IMR-90 (cell line): ENCODE results near the gene CADM2. TPM values are rescaled to one million over a fixed set of nuclear protein-coding genes. Genes with fewer than 3 reads are reported as not detected.

Source experiments
- ATAC-seq: fragments of 200-7000 bp; cut with Tn5 transposase; 2 replicates; pipeline ENCODE4 v1.9.1; 2020; ENCODE audit warnings: low read depth, mild to moderate bottlenecking, moderate library complexity
- BruUV-seq: library from RNA; stranded (reverse); fragments of 400-500 nt; replicated peaks from 2 replicates; lab custom pipeline; 2021; lab: Mats Ljungman, UMichigan
- CTCF ChIA-PET: fragments of 300-600 bp; formaldehyde crosslinking; extraction: SDS; loops from one replicate; lab custom pipeline; 2021; ENCODE audit warnings: antibody characterized with exemption; lab: Yijun Ruan, JAX
- POLR2A ChIA-PET: fragments of 300-600 bp; sonication (Branson Sonifier 250); formaldehyde crosslinking; loops from one replicate; lab custom pipeline; 2022; ENCODE audit warnings: antibody characterized with exemption; ENCODE audit not compliant: unreplicated experiment; lab: Charles Lee
- DNase-seq: peaks from one replicate; pipeline ENCODE4 v3.0.0; 2013
- H2AFZ ChIP-seq: replicated peaks from 2 replicates; pipeline ENCODE3; 2013; ENCODE audit warnings: low read length, mild to moderate bottlenecking; ENCODE audit not compliant: poor library complexity
- H2AK5ac ChIP-seq: 2 replicates; pipeline ENCODE4 v1.6.1; 2013; ENCODE audit warnings: low read depth, low read length, inconsistent platforms
- H2AK9ac ChIP-seq: replicated peaks from 2 replicates; pipeline ENCODE3; 2013; ENCODE audit warnings: mild to moderate bottlenecking, low read depth, low read length, moderate library complexity; ENCODE audit not compliant: poor library complexity
- H2BK120ac ChIP-seq: 2 replicates; pipeline ENCODE4 v1.6.1; 2013; ENCODE audit warnings: low read depth, low read length, inconsistent platforms
- H2BK15ac ChIP-seq: 3 replicates; pipeline ENCODE4 v1.6.1; 2013; ENCODE audit warnings: low read depth, low read length, inconsistent platforms
- H2BK20ac ChIP-seq: 2 replicates; pipeline ENCODE4 v1.6.1; 2013; ENCODE audit warnings: low read depth, mild to moderate bottlenecking, inconsistent platforms, low read length, moderate library complexity
- H2BK5ac ChIP-seq: 2 replicates; pipeline ENCODE4 v1.6.1; 2013; ENCODE audit warnings: mild to moderate bottlenecking, low read depth, low read length, inconsistent platforms; ENCODE audit not compliant: poor library complexity, severe bottlenecking
- H3K14ac ChIP-seq: replicated peaks from 2 replicates; pipeline ENCODE4 v1.6.1; 2013; ENCODE audit warnings: low read depth, low read length, inconsistent platforms
- H3K18ac ChIP-seq: 2 replicates; pipeline ENCODE4 v1.6.1; 2013; ENCODE audit warnings: low read depth, low read length, control low read depth
- H3K23ac ChIP-seq: 2 replicates; pipeline ENCODE4 v1.6.1; 2013; ENCODE audit warnings: low read depth, low read length, inconsistent platforms
- H3K27ac ChIP-seq: 2 replicates; pipeline ENCODE4 v1.5.1; 2013; ENCODE audit warnings: mild to moderate bottlenecking, control low read depth, low read length; ENCODE audit not compliant: insufficient read depth
- H3K27me3 ChIP-seq: 2 replicates; pipeline ENCODE4 v1.6.1; 2013; ENCODE audit warnings: low read length; ENCODE audit not compliant: control insufficient read depth, insufficient read depth
- H3K36me3 ChIP-seq: 2 replicates; pipeline ENCODE4 v1.6.1; 2013; ENCODE audit warnings: low read length, mixed read lengths; ENCODE audit not compliant: control insufficient read depth, insufficient read depth
- H3K4ac ChIP-seq: 2 replicates; pipeline ENCODE4 v1.6.1; 2013; ENCODE audit warnings: low read depth, low read length, inconsistent platforms
- H3K4me1 ChIP-seq: 2 replicates; pipeline ENCODE4 v1.6.1; 2013; ENCODE audit warnings: low read length, mixed read lengths; ENCODE audit not compliant: control insufficient read depth, insufficient read depth
- H3K4me2 ChIP-seq: 2 replicates; pipeline ENCODE4 v1.6.1; 2013; ENCODE audit warnings: low read depth, mild to moderate bottlenecking, control low read depth, low read length, moderate library complexity
- H3K4me3 ChIP-seq: 2 replicates; pipeline ENCODE4 v1.5.1; 2013; ENCODE audit warnings: low read depth, mild to moderate bottlenecking, control low read depth, low read length, moderate library complexity; ENCODE audit not compliant: insufficient read depth
- H3K56ac ChIP-seq: 2 replicates; pipeline ENCODE4 v1.6.1; 2013; ENCODE audit warnings: low read length, inconsistent platforms; ENCODE audit not compliant: insufficient read depth; ENCODE audit errors: extremely low read depth
- H3K79me1 ChIP-seq, 2 experiments: 2 replicates each; pipeline ENCODE4 v1.6.1; 2013; ENCODE audit warnings: low read length in 2 of 2, inconsistent platforms in 1 of 2, low read depth in 1 of 2
- H3K9ac ChIP-seq: 2 replicates; pipeline ENCODE4 v1.6.1; 2013; ENCODE audit warnings: low read depth, low read length, control low read depth
- H3K9me1 ChIP-seq: 2 replicates; pipeline ENCODE4 v1.6.1; 2013; ENCODE audit warnings: low read length, inconsistent platforms; ENCODE audit not compliant: insufficient read depth
- H3K9me3 ChIP-seq: 2 replicates; pipeline ENCODE4 v1.6.1; 2013; ENCODE audit warnings: low read length; ENCODE audit not compliant: control insufficient read depth, insufficient read depth
- H4K20me1 ChIP-seq: 2 replicates; pipeline ENCODE4 v1.6.1; 2013; ENCODE audit warnings: low read length, inconsistent platforms; ENCODE audit not compliant: insufficient read depth
- H4K5ac ChIP-seq: 2 replicates; pipeline ENCODE4 v1.6.1; 2013; ENCODE audit warnings: mild to moderate bottlenecking, low read depth, low read length, control low read depth
- H4K8ac ChIP-seq, 2 experiments: 2 replicates each; pipeline ENCODE4 v1.6.1; 2013; ENCODE audit warnings: low read depth in 2 of 2, low read length in 2 of 2, control low read depth in 1 of 2, inconsistent platforms in 1 of 2
- H4K91ac ChIP-seq: 2 replicates; pipeline ENCODE4 v1.6.1; 2013; ENCODE audit warnings: low read depth, low read length, inconsistent platforms; ENCODE audit not compliant: insufficient read depth
- FOS ChIP-seq: fragments of 150-350 bp; IDR thresholded peaks from 2 replicates; pipeline ENCODE4 v1.6.1; 2016; ENCODE audit warnings: low read depth, low read length
- MAZ ChIP-seq: IDR thresholded peaks from 2 replicates; pipeline ENCODE4 v1.6.1; 2012; ENCODE audit warnings: low read depth, mild to moderate bottlenecking, low read length, improper control_type of control experiment, moderate library complexity, borderline replicate concordance
- MXI1 ChIP-seq: IDR thresholded peaks from 2 replicates; pipeline ENCODE4 v1.6.1; 2012; ENCODE audit warnings: low read depth, mild to moderate bottlenecking, low read length, moderate library complexity, borderline replicate concordance
- POLR2A ChIP-seq: IDR thresholded peaks from 2 replicates; pipeline ENCODE4 v1.6.1; 2012; ENCODE audit warnings: mild to moderate bottlenecking, low read depth, low read length
- RAD21 ChIP-seq: IDR thresholded peaks from 2 replicates; pipeline ENCODE4 v1.6.1; 2012; ENCODE audit warnings: low read length, improper control_type of control experiment
- RFX5 ChIP-seq: IDR thresholded peaks from 2 replicates; pipeline ENCODE4 v1.8.0; 2012; ENCODE audit warnings: low read depth, mild to moderate bottlenecking, low read length, moderate library complexity
- SMC3 ChIP-seq: fragments of 150-350 bp; IDR thresholded peaks from 2 replicates; pipeline ENCODE4 v1.6.1; 2016; ENCODE audit warnings: low read depth, mild to moderate bottlenecking, antibody characterized with exemption, low read length, moderate library complexity
- USF2 ChIP-seq: fragments of 150-350 bp; IDR thresholded peaks from 2 replicates; pipeline ENCODE4 v1.6.1; 2017; ENCODE audit warnings: mild to moderate bottlenecking, antibody characterized with exemption, low read length, low read depth
- WGBS, 2 experiments: methylation state at CpG; one replicate each; pipeline versions ENCODE4 v1.1.5 to v1.1.7; 2013; ENCODE audit warnings: missing lambda C conversion rate in 2 of 2; ENCODE audit not compliant: insufficient read length in 1 of 2; ENCODE audit errors: extremely low coverage in 2 of 2; 5-methylcytosine and 5-hydroxymethylcytosine counted together
- dilution Hi-C: fragments of 300-500 bp; cut with HindIII; formaldehyde crosslinking; loops from one replicate; pipeline ENCODE4 v1.14.3; 2018; ENCODE audit warnings: low sequenced_read_pairs; ENCODE audit not compliant: unreplicated experiment
- in situ Hi-C: fragments of 300-500 bp; cut with MboI; formaldehyde crosslinking; loops from 3 replicates; pipeline ENCODE4 v1.14.3; 2019; ENCODE audit warnings: low sequenced_read_pairs, inconsistent platforms, mixed read lengths
- intact Hi-C: fragments of 100-400 bp; cut with micrococcal nuclease; formaldehyde crosslinking; loops from 2 replicates; pipeline ENCODE4 v1.10.0; 2022
- polyA plus RNA-seq, 3 experiments: library from polyadenylated mRNA; depleted of rRNA; stranded (reverse); fragments of >200 nt; gene quantifications; 2 replicates each; pipeline ENCODE4 v1.2.3, GENCODE V29; 2012; ENCODE audit warnings: low replicate concordance in 1 of 3
- total RNA-seq: library from RNA; depleted of rRNA; stranded (reverse); fragments of >200 nt; gene quantifications from 2 replicates; pipeline ENCODE4 v1.2.3, GENCODE V29; 2012

Gene CADM2
- total and polyA plus RNA-seq, 2 of the 4 experiments (the other 2 are of a cell fraction) = not detected

- H3K4me2 ChIP-seq = no peak overlapping the region
- dilution Hi-C loops = no loop called here
- in situ Hi-C loops = no loop called here
Measured at GRCh38 chr3:84961011-84961410, 2.2 kb downstream of the CADM2 start.

More at GRCh38 chr3:84961011-84961410, 2.2 kb downstream of the CADM2 start:
- no TSS peak for BruUV-seq
- Histone ChIP-seq H3K23ac (no peak overlapping the region), H4K20me1 (no peaks in the 10 kb centered on the region), H3K79me1 (no peaks in the 10 kb centered on the region), H2BK5ac (no peak overlapping the region), H3K9me3 (no peaks in the 10 kb centered on the region), H3K27ac (no peak overlapping the region), H4K8ac (no peak overlapping the region), H3K18ac (no peak overlapping the region), H2BK120ac (no peak overlapping the region), H3K36me3 (no peaks in the 10 kb centered on the region), H2BK20ac (no peak overlapping the region), H3K4ac (no peak overlapping the region), H3K9me1 (peaks cover 3% of the 10 kb centered on the region; the same call in 1 of the 2 replicates), H4K91ac (no peak overlapping the region), H3K27me3 (peaks cover 8% of the 10 kb centered on the region; the same call in 1 of the 2 replicates), H2AFZ (no peak overlapping the region), H3K14ac (no peak overlapping the region), H3K9ac (no peak overlapping the region), H2BK15ac (no peak overlapping the region), H3K56ac (no peak overlapping the region), H4K5ac (no peak overlapping the region), H2AK9ac (no peak overlapping the region), H3K4me3 (no peak overlapping the region), H2AK5ac (no peak overlapping the region), H3K4me1 (no peaks in the 10 kb centered on the region)
- ATAC-seq (no peak), DNase-seq (no peak)
- WGBS, 2 experiments = no CpG with 5 or more reads among the region's 7 CpGs
- POLR2A ChIA-PET = no interaction called here
- TF ChIP-seq MXI1 (no peak), RAD21 (no peak), SMC3 (no peak), MAZ (no peak), FOS (no peak), RFX5 (no peak), USF2 (no peak), POLR2A (no peak)
- intact Hi-C loops = no loop called here
- CTCF ChIA-PET = no interaction called here
